A549 (cell line): ENCODE data around the gene MBP. TPM values are rescaled to one million over a fixed set of nuclear protein-coding genes. Genes with fewer than 3 reads are reported as not detected.
"Not testable (repeated sequence)": the region's sequence is repeated elsewhere in the genome, so short reads cannot be mapped to it uniquely, and the experiment has no call there.

Source experiments
- ATAC-seq, 2 experiments: fragments of 200-7000 bp in 1 of 2; fragments of >200 bp in 1 of 2; cut with Nextera tagmentation in 1 of 2; cut with Tn5 transposase in 1 of 2; 3 replicates each; pipeline versions ENCODE4 v1.8.0 to v1.9.1; 2018 to 2020; ENCODE audit warnings: mild to moderate bottlenecking in 1 of 2, moderate library complexity in 1 of 2
- CTCF ChIA-PET: fragments of 300-600 bp; sonication (Branson Sonifier 250); formaldehyde crosslinking; extraction: SDS; loops from one replicate; lab custom pipeline; 2021; ENCODE audit warnings: antibody characterized with exemption, inconsistent platforms; lab: Yijun Ruan, JAX
- POLR2A ChIA-PET: fragments of 350-600 bp; formaldehyde crosslinking; extraction: SDS; loops from one replicate; lab custom pipeline; 2021; ENCODE audit warnings: antibody characterized with exemption, inconsistent platforms; lab: Yijun Ruan, JAX
- DNase-seq, 2 experiments: peaks; one replicate each; pipeline versions ENCODE4 v3.0.0 to v3.0.0-alpha.2; 2011 to 2016; ENCODE audit warnings: low read depth in 1 of 2, low spot score in 1 of 2
- FAIRE-seq: peaks from 2 replicates; lab custom pipeline; 2011; peaks lifted over from hg19 to GRCh38; lab: Jason Lieb, UNC
- H3K27ac ChIP-seq, 2 experiments: fragments of >200 bp; sonication (Bioruptor Twin); formaldehyde crosslinking; 3 replicates each; pipeline ENCODE4 v1.5.1; 2016 to 2017
- H3K4me1 ChIP-seq: fragments of >200 bp; sonication (Bioruptor Twin); formaldehyde crosslinking; 3 replicates; pipeline ENCODE4 v1.6.1; 2016
- H3K4me2 ChIP-seq: fragments of >200 bp; sonication (Bioruptor Twin); formaldehyde crosslinking; 3 replicates; pipeline ENCODE4 v1.6.1; 2016
- H3K4me3 ChIP-seq: fragments of >200 bp; sonication (Bioruptor Twin); formaldehyde crosslinking; 3 replicates; pipeline ENCODE4 v1.5.1; 2016
- H3K9me3 ChIP-seq: fragments of >200 bp; sonication (Bioruptor Twin); formaldehyde crosslinking; 3 replicates; pipeline ENCODE4 v1.6.1; 2016
- CBX2 ChIP-seq: fragments of 200-600 bp; sonication (generic); IDR thresholded peaks from 2 replicates; pipeline ENCODE4 v1.6.1; 2016; ENCODE audit warnings: low read depth, mild to moderate bottlenecking, borderline replicate concordance
- CEBPB ChIP-seq, 2 experiments: fragments of >200 bp in 1 of 2; sonication (Bioruptor Twin) in 1 of 2; formaldehyde crosslinking in 1 of 2; IDR thresholded peaks; 2 replicates each; pipeline ENCODE4 v1.6.1; 2012 to 2016
- CHD2 ChIP-seq: fragments of 150-350 bp; IDR thresholded peaks from 2 replicates; pipeline ENCODE4 v1.6.1; 2014; ENCODE audit warnings: low read length; ENCODE audit not compliant: partially characterized antibody
- CHD4 ChIP-seq: fragments of 200-600 bp; sonication (generic); IDR thresholded peaks from 2 replicates; pipeline ENCODE4 v1.6.1; 2016; ENCODE audit warnings: antibody characterized with exemption, mild to moderate bottlenecking, borderline replicate concordance
- EHF ChIP-seq: fragments of 250-450 bp; sonication (Bioruptor Pico); IDR thresholded peaks from 2 replicates; pipeline ENCODE4 v1.5.0; 2020; ENCODE audit warnings: mild to moderate bottlenecking
- EHMT2 ChIP-seq: fragments of 200-600 bp; sonication (generic); IDR thresholded peaks from 2 replicates; pipeline ENCODE4 v1.6.1; 2016; ENCODE audit warnings: antibody characterized with exemption, low read depth, mild to moderate bottlenecking, moderate library complexity
- EP300 ChIP-seq, 2 experiments: fragments of >200 bp; sonication (Bioruptor Twin); formaldehyde crosslinking; IDR thresholded peaks; 2 replicates in 1 of 2; 3 replicates in 1 of 2; pipeline ENCODE4 v1.6.1; 2016 to 2017
- FOSB ChIP-seq: fragments of 250-450 bp; sonication (Bioruptor Pico); IDR thresholded peaks from 2 replicates; pipeline ENCODE4 v1.5.0; 2020; ENCODE audit warnings: mild to moderate bottlenecking, moderate library complexity
- GATA3 ChIP-seq: IDR thresholded peaks from 2 replicates; pipeline ENCODE4 v1.6.1; 2012; ENCODE audit warnings: borderline replicate concordance
- HDAC2 ChIP-seq: fragments of 200-600 bp; sonication (generic); IDR thresholded peaks from 2 replicates; pipeline ENCODE4 v1.6.1; 2016
- HEYL ChIP-seq: fragments of 250-450 bp; sonication (Bioruptor Pico); IDR thresholded peaks from 2 replicates; pipeline ENCODE4 v1.8.0; 2021; ENCODE audit warnings: mild to moderate bottlenecking, moderate library complexity
- HOXB13 ChIP-seq: fragments of 250-450 bp; sonication (Bioruptor Pico); IDR thresholded peaks from 2 replicates; pipeline ENCODE4 v1.5.0; 2020; ENCODE audit warnings: low read depth, mild to moderate bottlenecking, moderate library complexity
- JUN ChIP-seq, 2 experiments: fragments of >200 bp; sonication (Bioruptor Twin); formaldehyde crosslinking; IDR thresholded peaks; 2 replicates in 1 of 2; 3 replicates in 1 of 2; pipeline ENCODE4 v1.6.1; 2016 to 2017
- JUNB ChIP-seq: fragments of >200 bp; sonication (Bioruptor Twin); formaldehyde crosslinking; IDR thresholded peaks from 2 replicates; pipeline ENCODE4 v1.6.1; 2016
- KDM1A ChIP-seq: fragments of 200-600 bp; sonication (generic); IDR thresholded peaks from 2 replicates; pipeline ENCODE4 v1.6.1; 2016; ENCODE audit warnings: low read depth, mild to moderate bottlenecking
- KDM5A ChIP-seq: fragments of 200-600 bp; sonication (generic); IDR thresholded peaks from 2 replicates; pipeline ENCODE4 v1.6.1; 2016; ENCODE audit warnings: antibody characterized with exemption, mild to moderate bottlenecking
- MAFK ChIP-seq: fragments of 450-650 bp; IDR thresholded peaks from 2 replicates; pipeline ENCODE4 v1.6.1; 2014; ENCODE audit not compliant: partially characterized antibody
- MAZ ChIP-seq: fragments of 150-350 bp; IDR thresholded peaks from 2 replicates; pipeline ENCODE4 v1.6.1; 2014; ENCODE audit warnings: antibody characterized with exemption, low read depth, low read length, borderline replicate concordance
- RARB ChIP-seq: fragments of 250-450 bp; sonication (Bioruptor Pico); IDR thresholded peaks from 2 replicates; pipeline ENCODE4 v1.8.0; 2021; ENCODE audit warnings: mild to moderate bottlenecking, moderate library complexity
- RFX5 ChIP-seq: fragments of 450-650 bp; IDR thresholded peaks from 2 replicates; pipeline ENCODE4 v1.7.1; 2014; ENCODE audit warnings: antibody characterized with exemption, mild to moderate bottlenecking, moderate library complexity
- RNF2 ChIP-seq: fragments of 200-600 bp; sonication (generic); IDR thresholded peaks from 2 replicates; pipeline ENCODE4 v1.6.1; 2016; ENCODE audit warnings: low read depth, mild to moderate bottlenecking, antibody characterized with exemption, moderate library complexity, borderline replicate concordance
- SREBF2 ChIP-seq: fragments of 450-650 bp; IDR thresholded peaks from 2 replicates; pipeline ENCODE4 v1.6.1; 2014; ENCODE audit warnings: mild to moderate bottlenecking, moderate library complexity
- TP53 ChIP-seq: fragments of 250-450 bp; sonication (Bioruptor Pico); IDR thresholded peaks from 2 replicates; pipeline ENCODE4 v1.5.0; 2021; ENCODE audit warnings: mild to moderate bottlenecking, moderate library complexity
- ZC3H11A ChIP-seq: fragments of 450-650 bp; IDR thresholded peaks from 2 replicates; pipeline ENCODE4 v1.6.1; 2014; ENCODE audit warnings: antibody characterized with exemption, mild to moderate bottlenecking
- ZSCAN20 ChIP-seq: fragments of 250-450 bp; sonication (Bioruptor Pico); IDR thresholded peaks from 2 replicates; pipeline ENCODE4 v1.8.0; 2022; ENCODE audit warnings: mild to moderate bottlenecking, moderate library complexity
- WGBS: methylation state at CpG from one replicate; pipeline ENCODE4 v1.1.6; 2017; ENCODE audit errors: missing lambda C conversion rate; 5-methylcytosine and 5-hydroxymethylcytosine counted together
- polyA plus RNA-seq, 4 experiments: library from polyadenylated mRNA; depleted of rRNA in 3 of 4; stranded (reverse); fragments of >200 nt; fragmentation: RNase III in 1 of 4; extraction: RNeasy Plus Mini Kit Qiagen cat#74134 plus additional on column Dnase treatment in 1 of 4; gene quantifications; 2 replicates in 3 of 4; 3 replicates in 1 of 4; pipeline ENCODE4 v1.2.3, GENCODE V29; 2011 to 2017
- TF ChIP-seq, protein P1 (sequence below): fragments of >200 bp; sonication (Bioruptor Twin); formaldehyde crosslinking; IDR thresholded peaks from 2 replicates; pipeline ENCODE4 v1.6.1; 2016
- TF ChIP-seq, protein P2 (sequence below): fragments of 250-450 bp; sonication (Bioruptor Pico); IDR thresholded peaks from 2 replicates; pipeline ENCODE4 v1.5.0; 2020; ENCODE audit warnings: low read depth, mild to moderate bottlenecking, moderate library complexity
- TF ChIP-seq, protein P3 (sequence below): fragments of 200-600 bp; sonication (generic); IDR thresholded peaks from 2 replicates; pipeline ENCODE4 v1.6.1; 2016; ENCODE audit warnings: antibody characterized with exemption, mild to moderate bottlenecking, moderate library complexity
- TF ChIP-seq, protein P4 (sequence below): fragments of 150-350 bp; IDR thresholded peaks from 2 replicates; pipeline ENCODE4 v1.6.1; 2014; ENCODE audit warnings: low read depth, mild to moderate bottlenecking, low read length

Gene MBP
- polyA plus RNA-seq, 2 of the 4 experiments (the other 2 are of a cell fraction): 8.6 to 33.1 TPM

DNA sequence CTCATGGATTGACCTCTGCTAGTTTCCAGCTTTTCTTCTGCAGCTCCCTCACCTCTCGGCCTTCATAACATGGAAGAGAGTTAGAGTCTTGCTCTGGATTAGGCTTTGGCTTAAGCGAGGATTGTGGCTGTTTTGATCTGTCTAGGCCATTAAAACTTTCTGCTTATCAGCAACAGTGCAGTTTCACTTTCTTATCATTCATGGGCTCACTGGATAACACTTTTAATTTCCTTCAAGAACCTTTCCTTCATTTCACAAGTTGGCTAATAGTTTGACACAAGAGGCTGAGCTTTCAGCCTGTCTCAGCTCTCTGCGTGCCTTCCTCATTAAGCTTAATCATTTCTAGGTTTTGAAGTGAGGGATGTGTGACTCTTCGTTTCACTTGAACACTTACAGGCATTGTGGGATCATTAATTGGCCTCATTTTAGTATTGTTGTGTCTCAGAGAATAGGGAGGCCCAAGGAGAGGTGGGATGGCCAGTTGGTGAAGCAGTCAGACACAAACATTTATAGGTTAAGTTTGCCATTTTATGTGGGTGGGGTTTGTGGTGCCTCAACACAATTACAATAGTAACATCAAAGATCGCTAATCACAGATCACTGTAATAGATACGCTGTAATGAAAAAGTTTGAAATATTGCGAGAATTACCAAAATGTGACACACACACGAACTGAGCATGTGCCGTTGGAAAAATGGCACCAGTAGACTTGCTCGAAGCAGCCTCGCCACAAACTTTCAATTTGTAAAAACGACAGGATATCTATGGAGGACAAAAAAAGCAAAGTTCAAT is 180.9 kb downstream of the MBP start:
- no peak overlapping the region for H3K4me2 ChIP-seq

DNA sequence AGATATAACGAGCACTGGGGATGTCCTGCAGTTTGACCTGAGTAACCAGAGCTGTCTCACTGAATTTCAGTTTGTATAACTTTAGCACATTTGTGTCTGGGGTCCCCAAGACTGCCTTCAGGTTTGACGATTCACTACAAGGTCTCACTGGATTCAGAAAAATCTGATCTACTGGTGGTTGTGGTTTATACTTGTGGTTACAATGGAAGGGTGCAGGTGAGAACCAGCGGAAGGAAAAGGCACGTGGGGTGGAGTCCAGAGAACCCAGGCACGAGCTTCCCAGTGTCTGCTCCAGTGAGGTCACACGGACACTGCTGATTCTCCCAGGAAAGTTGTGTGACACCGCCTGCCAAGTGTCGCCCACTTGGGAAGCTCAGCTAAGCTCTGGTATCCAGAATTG is 184.2 kb downstream of the MBP start:
- POLR2A ChIA-PET: no interaction called here
- CTCF ChIA-PET: interaction anchor here (0.9 kb wide), 1 partner anchor 10 kb away, joined by 3 read pairs; no protein-coding TSS in a partner anchor
- Histone ChIP-seq H3K4me3 (no peak overlapping the region), H3K4me1 (no peaks in the 10 kb centered on the region), H3K9me3 (no peaks in the 10 kb centered on the region)
- no peak for FAIRE-seq
- TF ChIP-seq HDAC2 (no peak), CEBPB (IDR thresholded peaks at IDR 0.05) (no peak), KDM5A (no peak), ZC3H11A (no peak), CBX2 (no peak), RNF2 (no peak), EHF (CRISPR knock-in tag) (no peak), RARB (CRISPR knock-in tag) (no peak), RFX5 (no peak), ZSCAN20 (CRISPR knock-in tag) (no peak), KDM1A (no peak), EP300 (IDR thresholded peaks at IDR 0.05) (no peak), HEYL (no peak), EHMT2 (no peak), MAFK (no peak), CHD2 (no peak)
- TF ChIP-seq, protein P1, sequence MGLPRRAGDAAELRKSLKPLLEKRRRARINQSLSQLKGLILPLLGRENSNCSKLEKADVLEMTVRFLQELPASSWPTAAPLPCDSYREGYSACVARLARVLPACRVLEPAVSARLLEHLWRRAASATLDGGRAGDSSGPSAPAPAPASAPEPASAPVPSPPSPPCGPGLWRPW: no peak
- TF ChIP-seq, protein P2, sequence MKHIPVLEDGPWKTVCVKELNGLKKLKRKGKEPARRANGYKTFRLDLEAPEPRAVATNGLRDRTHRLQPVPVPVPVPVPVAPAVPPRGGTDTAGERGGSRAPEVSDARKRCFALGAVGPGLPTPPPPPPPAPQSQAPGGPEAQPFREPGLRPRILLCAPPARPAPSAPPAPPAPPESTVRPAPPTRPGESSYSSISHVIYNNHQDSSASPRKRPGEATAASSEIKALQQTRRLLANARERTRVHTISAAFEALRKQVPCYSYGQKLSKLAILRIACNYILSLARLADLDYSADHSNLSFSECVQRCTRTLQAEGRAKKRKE (CRISPR knock-in tag): no peak
- TF ChIP-seq, protein P3, sequence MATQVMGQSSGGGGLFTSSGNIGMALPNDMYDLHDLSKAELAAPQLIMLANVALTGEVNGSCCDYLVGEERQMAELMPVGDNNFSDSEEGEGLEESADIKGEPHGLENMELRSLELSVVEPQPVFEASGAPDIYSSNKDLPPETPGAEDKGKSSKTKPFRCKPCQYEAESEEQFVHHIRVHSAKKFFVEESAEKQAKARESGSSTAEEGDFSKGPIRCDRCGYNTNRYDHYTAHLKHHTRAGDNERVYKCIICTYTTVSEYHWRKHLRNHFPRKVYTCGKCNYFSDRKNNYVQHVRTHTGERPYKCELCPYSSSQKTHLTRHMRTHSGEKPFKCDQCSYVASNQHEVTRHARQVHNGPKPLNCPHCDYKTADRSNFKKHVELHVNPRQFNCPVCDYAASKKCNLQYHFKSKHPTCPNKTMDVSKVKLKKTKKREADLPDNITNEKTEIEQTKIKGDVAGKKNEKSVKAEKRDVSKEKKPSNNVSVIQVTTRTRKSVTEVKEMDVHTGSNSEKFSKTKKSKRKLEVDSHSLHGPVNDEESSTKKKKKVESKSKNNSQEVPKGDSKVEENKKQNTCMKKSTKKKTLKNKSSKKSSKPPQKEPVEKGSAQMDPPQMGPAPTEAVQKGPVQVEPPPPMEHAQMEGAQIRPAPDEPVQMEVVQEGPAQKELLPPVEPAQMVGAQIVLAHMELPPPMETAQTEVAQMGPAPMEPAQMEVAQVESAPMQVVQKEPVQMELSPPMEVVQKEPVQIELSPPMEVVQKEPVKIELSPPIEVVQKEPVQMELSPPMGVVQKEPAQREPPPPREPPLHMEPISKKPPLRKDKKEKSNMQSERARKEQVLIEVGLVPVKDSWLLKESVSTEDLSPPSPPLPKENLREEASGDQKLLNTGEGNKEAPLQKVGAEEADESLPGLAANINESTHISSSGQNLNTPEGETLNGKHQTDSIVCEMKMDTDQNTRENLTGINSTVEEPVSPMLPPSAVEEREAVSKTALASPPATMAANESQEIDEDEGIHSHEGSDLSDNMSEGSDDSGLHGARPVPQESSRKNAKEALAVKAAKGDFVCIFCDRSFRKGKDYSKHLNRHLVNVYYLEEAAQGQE: no peak
- TF ChIP-seq, protein P4, sequence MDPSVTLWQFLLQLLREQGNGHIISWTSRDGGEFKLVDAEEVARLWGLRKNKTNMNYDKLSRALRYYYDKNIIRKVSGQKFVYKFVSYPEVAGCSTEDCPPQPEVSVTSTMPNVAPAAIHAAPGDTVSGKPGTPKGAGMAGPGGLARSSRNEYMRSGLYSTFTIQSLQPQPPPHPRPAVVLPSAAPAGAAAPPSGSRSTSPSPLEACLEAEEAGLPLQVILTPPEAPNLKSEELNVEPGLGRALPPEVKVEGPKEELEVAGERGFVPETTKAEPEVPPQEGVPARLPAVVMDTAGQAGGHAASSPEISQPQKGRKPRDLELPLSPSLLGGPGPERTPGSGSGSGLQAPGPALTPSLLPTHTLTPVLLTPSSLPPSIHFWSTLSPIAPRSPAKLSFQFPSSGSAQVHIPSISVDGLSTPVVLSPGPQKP: no peak
- TF ChIP-seq, all 56 proteins: peak for 0
- WGBS: 94% methylated on average over 8 of the region's 8 CpGs
- ATAC-seq (no peak), DNase-seq (no peak)
- no peak overlapping the region for H3K4me2 ChIP-seq
- no peak overlapping the region for H3K27ac ChIP-seq

More for the DNA sequence above, 180.9 kb downstream of the MBP start:
- Histone ChIP-seq H3K4me1 (no peaks in the 10 kb centered on the region), H3K4me3 (no peak overlapping the region), H3K9me3 (no peaks in the 10 kb centered on the region), H3K27ac (no peak overlapping the region)
- ATAC-seq (no peak), DNase-seq (no peak), FAIRE-seq (no peak)
- ChIA-PET CTCF (interaction anchor here (0.8 kb wide), 1 partner anchor 32 kb away, joined by 3 read pairs; no protein-coding TSS in a partner anchor), POLR2A (no interaction called here)
- WGBS: 92% methylated on average over 12 of the region's 12 CpGs
- no peak for TF ChIP-seq FOSB (CRISPR knock-in tag)
- TF ChIP-seq HOXB13 (CRISPR knock-in tag): no peak
- TF ChIP-seq CEBPB (IDR thresholded peaks at IDR 0.05): no peak
- TF ChIP-seq CHD4: no peak
- TF ChIP-seq GATA3: no peak
- no peak for TF ChIP-seq SREBF2
- no peak for TF ChIP-seq HDAC2
- TF ChIP-seq JUNB: no peak
- TF ChIP-seq MAZ: no peak
- no peak for TF ChIP-seq JUN (IDR thresholded peaks at IDR 0.05)
- TF ChIP-seq TP53 (CRISPR knock-in tag): no peak
- TF ChIP-seq, all 56 proteins: peak for 0

DNA sequence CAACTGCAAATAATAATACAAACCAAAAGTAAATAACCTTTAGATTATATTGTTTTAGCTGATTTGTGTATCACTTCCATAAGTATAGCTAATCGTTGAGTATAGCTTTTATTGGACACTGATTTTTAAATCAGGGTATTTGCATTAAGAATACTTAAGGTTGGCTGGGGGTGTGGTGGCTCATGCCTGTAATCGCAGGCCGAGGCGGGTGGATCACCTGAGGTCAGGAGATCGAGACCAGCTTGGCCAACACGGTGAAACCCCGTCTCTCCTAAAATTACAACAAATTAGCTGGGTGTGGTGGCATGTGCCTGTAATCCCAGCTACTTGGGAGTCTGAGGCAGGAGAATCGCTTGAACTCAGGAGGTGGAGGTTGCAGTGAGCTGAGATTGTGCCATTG is 188.2 kb downstream of the MBP start:
- FAIRE-seq, DNase-seq, H3K27ac ChIP-seq, H3K9me3 ChIP-seq, H3K4me3 ChIP-seq, POLR2A ChIA-PET, H3K4me1 ChIP-seq, ATAC-seq, H3K4me2 ChIP-seq: not testable (repeated sequence)
- 91% methylated on average over 8 of the region's 8 CpGs for WGBS
- CTCF ChIA-PET: interaction anchor here (1.2 kb wide), 1 partner anchor 21 kb away, joined by 3 read pairs; no protein-coding TSS in a partner anchor
